Stimulated activated CD8-positive, alpha-beta memory T cell treated with anti-CD3 and anti-CD28 coated beads, Interleukin-12 subunit alpha, Interleukin-12 subunit beta, amount 100 ng/mL, for 24 hours (primary cell): ENCODE measurements around the gene CST7.

Source experiments
- DNase-seq: peaks from one replicate; pipeline ENCODE4 v3.0.0-alpha.2; 2020; ENCODE audit errors: extremely low read depth

CST7 gene

GRCh38 chr20:24964506-24964840 is 15.4 kb downstream of the CST7 start:
- DNase-seq = no peak

DNA sequence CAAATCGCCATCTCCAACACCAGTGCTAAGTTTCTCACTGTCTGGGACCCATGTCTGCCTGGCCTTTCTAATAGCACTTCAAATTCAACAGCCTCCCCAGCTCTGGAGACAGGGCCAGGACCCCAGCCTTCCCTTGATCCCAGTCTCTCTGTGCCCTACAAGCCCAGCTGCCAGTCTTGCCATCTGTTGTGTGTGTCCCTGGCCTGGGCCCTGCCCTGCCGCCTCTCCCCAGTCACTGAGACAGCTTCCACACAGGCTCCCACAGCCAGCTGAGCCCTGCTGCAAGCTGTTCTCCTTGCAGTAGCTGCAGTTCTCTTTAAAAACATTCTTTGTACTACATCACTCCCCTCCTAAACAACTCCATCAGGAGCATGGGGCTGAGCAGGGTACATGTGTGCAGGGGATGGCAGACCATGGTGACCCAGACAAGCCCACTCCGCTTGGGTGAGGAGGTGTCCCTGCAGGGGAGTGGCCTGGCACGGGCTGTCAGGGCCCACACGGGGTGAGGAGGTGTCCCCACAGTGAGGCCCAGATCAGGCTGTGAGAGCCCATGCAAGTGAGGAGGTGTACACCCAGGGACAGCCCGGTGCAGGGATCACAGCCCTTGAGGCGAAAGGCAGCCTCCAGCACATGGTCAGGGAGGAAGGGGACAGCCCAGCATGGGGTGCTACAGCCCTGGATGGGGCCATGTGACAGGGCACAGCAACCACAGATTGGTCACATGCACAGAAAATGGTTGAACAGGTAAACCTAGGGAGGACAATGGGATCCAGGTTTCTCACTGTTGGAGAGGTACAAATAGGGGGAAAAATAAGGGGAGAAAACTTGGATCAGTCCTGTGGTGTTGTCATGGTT is 16.2 kb downstream of the CST7 start:
- no peak for DNase-seq

- no peak for DNase-seq
Observed at GRCh38 chr20:24966317-24967012, 17.4 kb downstream of the CST7 start.

- DNase-seq = no peak
Observed at GRCh38 chr20:24968278-24968800, 19.3 kb downstream of the CST7 start.

DNA sequence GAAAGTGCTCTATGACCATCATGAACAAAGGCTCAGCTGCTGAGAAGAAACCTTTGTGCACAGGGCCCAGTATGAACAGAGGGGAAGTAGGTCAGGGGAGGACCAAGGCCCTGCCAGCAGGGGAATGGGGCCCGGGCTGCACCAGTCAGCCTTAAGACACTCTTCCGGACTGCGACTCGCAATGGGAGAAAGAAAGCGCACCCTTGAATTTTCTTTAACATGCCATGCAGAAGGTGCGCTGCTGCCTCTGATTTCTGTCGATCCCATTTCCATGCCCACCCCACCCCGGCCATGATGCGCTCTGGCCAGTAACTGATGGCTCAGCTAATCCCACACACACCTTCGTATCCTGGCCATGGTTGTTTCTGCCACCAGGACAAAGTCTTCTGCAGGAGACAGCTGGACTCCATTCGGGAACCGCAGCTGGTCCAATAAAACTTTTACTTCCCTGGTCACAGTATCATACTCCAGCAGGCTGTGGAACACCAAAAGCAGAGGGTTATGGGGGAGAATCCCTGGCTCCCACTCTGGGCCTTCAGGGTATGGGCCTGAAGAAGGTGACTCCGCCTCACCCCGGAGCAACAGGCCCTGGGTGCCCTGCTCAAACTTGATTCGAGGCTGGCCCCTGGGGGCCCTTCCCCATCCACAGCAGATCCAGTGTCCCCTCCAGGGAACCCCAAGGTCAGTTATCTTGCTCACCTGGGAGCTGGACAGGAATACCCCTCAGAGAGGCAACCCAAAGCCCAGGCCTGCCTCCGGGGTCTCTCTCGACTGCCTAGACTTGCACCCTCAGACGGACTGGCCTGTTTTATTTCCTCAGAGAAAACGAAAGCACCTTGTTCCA is 20.3 kb downstream of the CST7 start:
- DNase-seq = no peak

- no peak for DNase-seq
Observed at GRCh38 chr20:24970030-24970553, 21.0 kb downstream of the CST7 start.

GRCh38 chr20:24970754-24971153 is 21.7 kb downstream of the CST7 start:
- no peak for DNase-seq

DNA sequence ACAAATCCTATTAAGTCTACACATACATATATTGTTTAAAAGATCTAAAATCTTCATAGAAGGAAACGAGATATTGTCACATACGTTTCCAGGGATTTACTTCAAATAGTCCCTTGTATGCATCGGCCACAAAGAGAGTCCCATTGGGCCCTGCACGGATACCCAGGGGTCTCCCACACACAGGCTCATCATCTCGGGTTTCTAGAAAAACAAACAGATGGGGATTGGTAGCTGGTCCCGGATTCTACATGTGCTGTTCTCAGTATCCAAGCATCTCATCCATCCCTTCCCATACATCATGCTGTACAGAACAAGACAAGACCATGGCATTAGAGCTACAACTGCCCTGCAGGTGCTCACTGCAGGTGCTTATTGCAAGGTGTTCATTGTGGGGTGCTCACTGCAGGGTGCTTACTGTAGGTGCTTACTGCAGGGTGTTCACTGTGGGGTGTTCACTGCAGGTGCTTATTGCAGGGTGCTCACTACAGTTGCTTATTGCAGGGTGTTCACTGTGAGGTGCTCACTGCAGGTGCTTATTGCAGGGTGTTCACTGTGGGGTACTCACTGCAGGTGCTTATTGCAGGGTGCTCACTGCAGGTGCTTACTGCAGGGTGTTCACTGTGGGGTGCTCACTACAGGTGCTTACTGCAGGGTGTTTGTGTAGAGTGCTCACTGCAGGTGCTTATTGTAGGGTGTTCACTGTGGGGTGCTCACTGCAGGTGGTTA is 22.5 kb downstream of the CST7 start:
- no peak for DNase-seq

GRCh38 chr20:24972341-24972740 is 23.3 kb downstream of the CST7 start:
- no peak for DNase-seq

GRCh38 chr20:24977336-24977735 is 28.3 kb downstream of the CST7 start:
- DNase-seq = no peak

GRCh38 chr20:24977797-24978196 is 28.7 kb downstream of the CST7 start:
- no peak for DNase-seq

GRCh38 chr20:24978513-24978912 is 29.4 kb downstream of the CST7 start:
- no peak for DNase-seq

DNA sequence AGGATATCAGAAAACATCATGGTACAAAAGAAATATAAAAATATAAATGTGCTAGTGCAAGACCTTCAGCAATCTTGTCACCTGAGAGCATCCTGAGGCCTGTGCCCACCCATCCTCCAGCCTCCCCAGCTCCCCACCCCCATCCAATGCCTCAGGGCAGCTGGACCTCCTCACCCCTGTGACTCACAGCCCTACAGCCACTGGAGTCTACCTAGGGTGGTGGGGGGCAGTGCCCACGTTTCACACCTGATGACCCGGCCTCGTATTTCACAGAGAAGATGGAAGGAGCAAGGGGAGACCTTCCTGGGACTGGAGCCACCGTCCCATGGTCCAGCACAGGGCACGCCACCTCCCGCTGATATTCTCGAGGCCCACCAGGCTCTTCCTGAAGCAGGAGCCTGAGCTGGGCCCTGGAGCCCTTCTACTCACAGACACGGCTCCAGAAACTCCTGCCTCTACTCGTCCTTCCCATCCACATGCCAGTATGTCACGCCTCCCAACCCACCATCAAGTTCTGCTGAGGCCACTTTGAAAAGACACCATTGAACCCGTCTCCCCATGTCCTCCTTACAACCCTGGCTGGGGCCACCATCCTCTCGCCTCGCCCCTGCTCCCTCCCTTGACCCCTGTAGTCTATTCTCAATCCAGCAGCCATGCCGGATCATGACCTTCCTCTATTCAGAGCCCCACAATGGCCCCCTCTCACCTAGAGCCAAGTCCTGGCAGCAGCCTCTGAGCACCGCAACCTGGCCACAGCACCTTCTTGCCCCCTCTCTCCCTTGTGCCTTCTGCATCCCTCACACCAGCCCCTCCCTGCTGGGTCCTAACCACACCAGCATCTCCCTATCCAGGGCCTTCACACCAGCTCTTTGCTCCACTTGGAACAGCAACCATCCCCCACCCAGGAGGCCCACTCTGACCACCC is 30.2 kb downstream of the CST7 start:
- no peak for DNase-seq

DNA sequence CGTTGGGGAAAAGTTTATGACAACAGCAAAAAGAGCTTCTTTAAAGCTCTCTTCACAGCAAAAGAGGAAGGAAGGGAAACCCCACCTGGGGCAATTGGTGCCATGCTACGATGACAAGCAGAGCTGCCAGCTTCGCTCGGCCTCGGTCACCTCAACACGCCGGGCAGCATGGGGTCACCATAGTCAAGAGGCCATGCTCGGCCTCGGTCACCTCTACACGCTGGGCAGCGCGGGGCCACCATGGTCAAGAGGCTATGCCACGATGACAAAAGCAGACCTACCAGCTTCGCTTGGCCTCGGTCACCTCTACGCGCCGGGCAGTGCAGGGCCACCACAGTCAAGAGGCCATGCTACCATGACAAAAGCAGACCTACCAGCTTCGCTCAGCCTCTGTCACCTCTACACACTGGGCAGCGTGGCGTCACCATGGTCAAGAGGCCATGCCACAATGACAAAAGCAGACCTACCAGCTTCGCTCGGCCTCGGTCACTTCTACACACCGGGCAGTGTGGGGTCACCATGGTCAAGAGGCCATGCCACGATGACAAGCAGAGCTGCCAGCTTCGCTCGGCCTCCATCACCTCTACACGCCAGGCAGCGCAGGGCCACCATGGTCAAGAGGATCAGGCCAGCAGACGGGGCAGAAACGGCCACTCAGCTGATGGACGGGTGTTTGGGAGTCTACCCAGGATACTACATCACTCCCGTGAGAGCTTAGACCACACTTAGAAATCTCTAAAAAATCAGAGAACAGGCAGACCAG is 31.4 kb downstream of the CST7 start:
- DNase-seq = no peak

- DNase-seq = no peak
Observed at GRCh38 chr20:24981282-24981681, 32.2 kb downstream of the CST7 start.

DNA sequence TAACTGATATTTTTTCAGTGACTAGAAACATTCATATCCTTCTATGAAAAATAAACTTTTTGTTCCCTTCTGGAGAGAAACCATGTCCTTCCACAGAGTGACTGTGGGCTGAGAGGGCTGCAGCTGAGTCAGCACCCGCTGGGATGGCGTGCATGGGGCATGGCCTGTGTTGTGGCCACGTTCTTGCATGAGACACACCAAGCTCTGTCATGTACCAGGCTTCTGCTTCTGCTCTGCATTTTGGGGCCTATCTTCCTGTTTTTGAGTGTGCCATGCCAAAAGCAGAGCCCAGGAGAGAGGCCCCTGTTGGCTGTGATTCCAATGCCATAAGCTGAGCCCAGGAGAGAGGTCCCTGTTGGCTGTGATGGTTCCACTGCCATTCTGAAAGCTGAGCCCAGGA is 32.7 kb downstream of the CST7 start:
- DNase-seq = no peak

DNA sequence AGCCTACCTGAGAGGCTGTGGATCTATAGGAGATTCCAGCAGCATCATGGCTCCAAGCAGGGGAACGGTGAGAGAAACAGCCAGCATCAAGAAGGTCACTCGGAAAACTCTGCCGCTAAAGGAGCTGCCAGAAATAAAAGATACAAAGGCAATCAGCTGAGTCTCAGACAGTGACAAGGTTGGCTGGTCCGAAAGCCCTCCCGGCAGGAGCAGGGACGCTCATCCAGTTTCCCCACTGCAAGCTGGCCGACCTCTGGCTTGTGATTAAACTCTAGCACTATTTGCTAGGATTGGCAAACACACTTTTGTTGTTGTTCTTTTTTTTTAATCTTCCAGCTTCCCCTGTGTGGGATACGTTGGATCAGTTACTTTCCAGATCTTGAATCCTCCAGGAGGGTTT is 34.8 kb downstream of the CST7 start:
- no peak for DNase-seq

GRCh38 chr20:24984961-24985640 is 36.0 kb downstream of the CST7 start:
- no peak for DNase-seq

- DNase-seq = no peak
Observed at GRCh38 chr20:24985802-24986201, 36.7 kb downstream of the CST7 start.
